DOHH2 (cell line): ENCODE data around the gene NUDT16.

Experiments
- CTCF ChIP-seq: fragments of 200-600 bp; sonication (generic); IDR thresholded peaks from one replicate; pipeline ENCODE4 v1.5.1; 2014; ENCODE audit warnings: antibody characterized with exemption, mild to moderate bottlenecking, low read depth, low read length; ENCODE audit not compliant: poor library complexity, severe bottlenecking
- EZH2phosphoT487 ChIP-seq: fragments of 200-600 bp; sonication (generic); IDR thresholded peaks from 2 replicates; pipeline ENCODE4 v1.6.1; 2017; ENCODE audit warnings: borderline replicate concordance, mild to moderate bottlenecking, antibody characterized with exemption, low read length, moderate library complexity, mixed read lengths

GRCh38 chr3:131341761-131342160 is 39.8 kb upstream of the NUDT16 start:
- TF ChIP-seq CTCF: no peak
- no peak for TF ChIP-seq EZH2phosphoT487
